SH-SY5Y (cell line): ENCODE data around the gene IRAK1.

Experiments used
- GATA2 ChIP-seq: IDR thresholded peaks from 2 replicates; pipeline ENCODE4 v1.6.1; 2011; ENCODE audit warnings: mild to moderate bottlenecking, low read depth, low read length
- GATA3 ChIP-seq: IDR thresholded peaks from 2 replicates; pipeline ENCODE4 v1.6.1; 2011; ENCODE audit warnings: low read depth, mild to moderate bottlenecking, low read length, moderate library complexity

The IRAK1 gene

GRCh38 chrX:154019061-154019621 lies 561 bp downstream of the IRAK1 start:
- TF ChIP-seq GATA2 (no peak), GATA3 (no peak)

DNA sequence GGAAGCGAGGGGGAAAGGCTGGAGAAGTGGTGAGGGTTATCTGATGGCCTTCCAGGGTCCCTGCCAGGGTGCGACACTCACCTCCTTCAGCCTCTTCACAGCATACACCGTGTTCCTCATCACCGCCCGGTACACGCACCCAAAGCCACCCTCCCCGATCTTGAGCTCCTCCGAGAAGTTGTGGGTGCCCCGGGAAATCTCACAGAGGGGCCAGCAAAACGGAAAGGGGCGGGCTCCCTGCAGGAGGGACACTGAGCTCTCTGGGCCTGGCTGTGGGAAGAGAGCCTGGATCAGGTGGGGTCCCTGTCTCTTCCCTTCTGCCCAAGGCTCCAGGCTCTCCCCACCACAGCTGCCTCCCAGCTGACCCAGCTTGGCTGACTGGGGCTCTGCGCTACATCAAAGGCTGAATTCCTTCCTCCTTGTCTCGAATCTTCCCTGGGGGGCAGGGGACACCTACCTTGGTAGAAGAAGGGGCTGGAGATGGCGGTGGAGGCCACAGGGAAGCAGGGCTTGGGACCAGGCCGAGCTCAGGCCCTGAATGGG lies 1.1 kb downstream of the IRAK1 start:
- TF ChIP-seq GATA2: no peak
- TF ChIP-seq GATA3: no peak

DNA sequence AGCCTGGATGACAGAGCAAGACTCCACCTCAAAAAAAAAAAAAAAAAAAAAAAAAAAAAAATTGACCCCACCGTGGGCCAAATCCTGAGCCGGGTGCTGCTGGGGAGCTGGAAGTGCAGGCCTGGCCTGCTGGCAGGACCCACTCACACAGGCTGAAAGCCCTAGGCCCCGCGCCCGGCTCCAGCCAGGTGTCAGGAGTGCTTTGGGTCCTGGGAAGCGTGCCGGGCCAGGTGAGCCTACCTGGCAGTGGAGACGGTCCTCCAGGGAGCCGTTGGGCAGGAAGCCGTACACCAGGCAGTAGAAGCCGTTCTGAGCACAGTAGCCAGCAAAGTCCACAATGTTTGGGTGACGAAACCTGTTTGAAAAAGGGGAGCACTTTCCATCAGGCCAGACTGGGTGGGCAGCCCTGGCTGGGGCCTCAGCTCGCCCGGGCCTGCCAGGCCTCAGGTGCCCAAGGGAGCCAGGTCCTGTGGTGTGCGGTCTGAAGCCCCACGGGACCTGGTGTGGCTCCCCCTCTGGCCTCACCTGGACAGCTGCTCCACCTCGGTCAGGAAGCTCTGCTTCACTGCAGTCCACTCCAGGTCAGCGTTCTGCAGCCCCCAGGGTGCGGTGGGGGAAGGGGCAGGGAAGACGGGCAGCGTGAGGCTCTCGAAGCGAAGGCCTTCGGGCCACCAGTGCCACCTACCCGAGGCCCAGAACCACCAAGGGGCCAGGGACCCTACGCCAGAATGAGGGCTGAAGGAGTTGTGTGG lies 1.8 kb downstream of the IRAK1 start:
- no peak for TF ChIP-seq GATA3
- no peak for TF ChIP-seq GATA2

DNA sequence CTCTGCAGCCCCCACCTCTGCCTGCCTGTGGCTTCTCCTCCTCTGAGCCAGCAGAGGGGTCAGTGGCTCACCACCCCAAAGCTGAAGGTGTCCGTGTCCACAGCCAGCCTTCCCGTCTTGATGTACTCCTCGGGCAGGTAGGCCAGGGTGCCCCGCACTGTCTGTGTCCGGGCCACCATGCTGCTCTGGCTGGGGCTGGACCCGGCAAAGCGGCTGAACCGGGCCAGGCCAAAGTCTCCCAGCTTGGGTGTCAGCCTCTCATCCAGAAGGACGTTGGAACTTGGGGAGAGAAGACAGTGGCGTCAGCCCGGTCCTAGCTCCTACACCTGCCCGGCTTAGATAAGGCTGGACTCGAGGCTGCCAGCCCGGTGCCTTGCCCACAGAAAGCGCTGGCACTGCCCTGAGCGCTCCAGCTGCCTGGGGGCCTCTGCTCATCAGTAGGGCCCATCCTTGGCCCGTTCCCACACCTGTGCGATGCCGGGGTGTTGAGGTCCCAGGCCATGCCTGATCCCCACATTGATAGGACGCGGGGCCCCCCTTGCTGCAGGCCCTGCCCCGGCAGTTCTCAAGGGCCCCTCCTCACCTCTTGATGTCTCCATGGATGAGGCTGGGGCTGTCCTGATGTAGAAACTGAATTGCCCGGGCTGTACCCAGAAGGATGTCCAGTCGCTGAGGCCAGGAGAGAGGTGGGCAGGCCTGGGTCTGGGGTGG lies 3.2 kb downstream of the IRAK1 start:
- TF ChIP-seq GATA2 (no peak), GATA3 (no peak)

- TF ChIP-seq GATA2 (no peak), GATA3 (no peak)
Observed at GRCh38 chrX:154015581-154016264, 4.0 kb downstream of the IRAK1 start.

GRCh38 chrX:154014429-154015380 lies 5.0 kb downstream of the IRAK1 start:
- TF ChIP-seq GATA2: no peak

GRCh38 chrX:154013614-154014360 lies 5.9 kb downstream of the IRAK1 start:
- no peak for TF ChIP-seq GATA2
- no peak for TF ChIP-seq GATA3

DNA sequence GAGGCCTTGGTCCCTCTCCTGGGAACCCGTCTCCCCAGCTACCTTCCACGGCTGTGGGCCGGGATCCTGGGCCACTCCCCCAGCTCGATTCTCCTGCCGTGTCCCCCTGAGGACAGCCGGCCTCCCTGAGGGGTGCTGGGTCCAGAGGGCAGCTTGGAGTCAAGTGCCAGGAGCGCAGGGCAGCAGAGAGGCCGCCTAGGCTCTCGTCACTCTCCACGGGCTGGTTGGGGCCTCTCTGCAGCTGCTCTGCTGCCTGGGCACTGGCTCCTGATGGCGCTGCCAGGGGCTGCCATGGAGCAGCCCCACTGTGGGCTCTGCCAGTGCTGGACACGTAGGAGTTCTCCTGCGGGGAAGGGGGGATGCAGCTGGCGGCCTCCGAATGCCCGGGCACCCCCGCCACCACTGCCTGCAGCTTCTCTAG lies 6.7 kb downstream of the IRAK1 start:
- TF ChIP-seq GATA2 (no peak), GATA3 (no peak)

- TF ChIP-seq GATA3: no peak
- no peak for TF ChIP-seq GATA2
Observed at GRCh38 chrX:154012336-154012991, 7.2 kb downstream of the IRAK1 start.

- TF ChIP-seq GATA2 (no peak), GATA3 (no peak)
Observed at GRCh38 chrX:154011376-154012335, 8.0 kb downstream of the IRAK1 start.
